GM15510 (cell line): Measurements from ENCODE around the gene MORN3.

ENCODE experiments used
- POLR2A ChIP-seq: IDR thresholded peaks from 3 replicates; pipeline ENCODE4 v1.6.1; 2011; ENCODE audit warnings: borderline replicate concordance; ENCODE audit not compliant: insufficient read length; ENCODE audit errors: extremely low read depth

MORN3 gene

DNA sequence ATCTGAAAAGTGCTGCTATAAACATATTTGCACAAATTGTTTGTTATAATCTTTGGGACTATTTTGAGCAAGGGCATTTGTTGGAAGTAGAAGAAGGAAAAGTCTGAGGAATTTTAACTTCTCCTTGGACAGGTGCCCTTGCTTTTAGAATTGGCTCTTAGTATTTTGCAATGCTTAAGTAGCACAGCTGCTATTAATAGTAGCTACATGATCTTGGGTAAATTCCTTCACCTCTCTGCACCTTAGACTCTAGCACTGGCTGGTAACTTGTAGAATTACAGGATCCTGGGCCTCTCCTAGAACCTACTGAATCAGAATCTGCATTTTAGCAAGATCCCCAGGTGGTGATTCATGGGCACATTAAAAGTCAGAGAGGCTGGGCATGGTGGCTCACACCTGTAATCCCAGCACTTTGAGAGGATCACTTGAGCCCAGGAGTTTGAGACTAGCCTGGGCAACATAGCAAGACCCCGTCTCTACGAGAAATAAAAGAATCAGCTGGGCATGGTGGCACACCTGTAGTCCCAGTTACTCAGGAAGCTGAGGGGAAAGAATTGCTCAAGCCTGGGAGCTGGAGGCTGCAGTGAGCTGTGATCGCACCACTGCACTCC lies 32.3 kb upstream of the MORN3 start:
- no peak for TF ChIP-seq POLR2A

DNA sequence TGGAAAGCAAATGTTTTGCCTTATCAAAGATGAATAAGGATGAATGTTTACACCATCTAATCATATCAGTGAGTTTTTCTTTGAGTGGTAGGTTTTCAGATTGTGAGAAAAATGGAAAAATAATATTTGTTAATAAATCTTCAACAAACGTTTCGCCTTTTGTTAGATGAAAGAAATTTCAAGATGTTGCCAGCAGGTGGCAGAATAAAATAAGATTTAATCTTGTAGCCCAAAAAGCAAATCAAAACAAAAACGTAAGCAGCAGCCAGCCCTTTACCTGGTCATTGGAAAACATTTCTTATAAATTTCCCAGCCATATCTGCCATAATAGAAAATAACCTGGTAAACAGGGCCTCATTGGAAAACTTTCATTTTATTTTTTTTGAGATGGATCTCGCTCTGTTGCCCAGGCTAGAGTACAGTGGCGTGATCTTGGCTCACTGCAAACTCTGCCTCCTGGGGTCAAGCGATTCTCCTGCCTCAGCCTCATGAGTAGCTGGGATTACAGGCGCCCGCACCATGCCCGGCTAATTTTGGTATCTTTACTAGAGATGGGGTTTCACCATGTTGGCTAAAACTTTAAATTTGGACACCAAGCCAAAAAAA lies 27.7 kb upstream of the MORN3 start:
- no peak for TF ChIP-seq POLR2A

DNA sequence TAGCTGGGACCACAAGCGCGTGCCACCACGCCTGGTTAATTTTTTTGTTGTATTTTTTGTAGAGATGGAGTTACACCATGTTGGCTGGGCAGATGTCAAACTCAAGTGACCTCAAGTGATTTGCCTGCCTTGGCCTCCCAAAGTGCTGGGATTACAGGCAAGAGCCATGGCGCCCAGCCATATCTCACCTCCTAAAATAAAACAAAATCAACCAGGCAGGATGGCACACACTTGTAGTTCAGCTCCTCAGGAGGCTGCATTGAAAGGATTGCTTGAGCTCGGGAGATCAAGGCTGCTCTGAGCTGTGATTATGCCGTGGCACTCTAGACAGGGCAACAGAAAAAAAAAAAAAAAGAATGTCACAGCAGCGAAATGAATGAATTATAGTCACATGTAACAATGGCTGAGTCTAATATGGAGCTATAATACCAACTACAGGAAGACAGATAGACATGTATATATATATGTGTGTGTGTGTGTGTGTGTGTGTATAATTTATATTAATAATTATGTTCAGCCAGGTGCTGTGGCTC lies 23.8 kb upstream of the MORN3 start:
- no peak for TF ChIP-seq POLR2A

DNA sequence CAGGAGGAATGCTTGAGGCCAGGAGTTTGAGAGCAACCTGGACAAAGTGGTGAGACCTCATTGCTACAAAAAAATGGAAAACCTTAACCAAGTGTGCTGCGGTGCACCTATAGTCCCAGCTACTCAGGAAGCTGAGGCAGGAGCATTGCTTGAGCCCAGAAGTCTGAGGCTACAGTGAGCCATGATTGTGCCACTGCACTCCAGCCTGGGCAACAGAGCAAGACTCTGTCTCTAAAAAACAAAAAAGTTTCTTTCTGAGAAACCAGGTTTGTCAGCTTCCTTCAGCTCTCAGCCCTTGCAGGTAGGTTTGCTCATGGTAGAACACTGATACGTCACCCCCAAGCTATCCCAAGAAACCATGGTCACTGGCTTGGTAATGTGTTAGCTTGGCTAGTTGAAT lies 20.0 kb upstream of the MORN3 start:
- TF ChIP-seq POLR2A, result no peak

DNA sequence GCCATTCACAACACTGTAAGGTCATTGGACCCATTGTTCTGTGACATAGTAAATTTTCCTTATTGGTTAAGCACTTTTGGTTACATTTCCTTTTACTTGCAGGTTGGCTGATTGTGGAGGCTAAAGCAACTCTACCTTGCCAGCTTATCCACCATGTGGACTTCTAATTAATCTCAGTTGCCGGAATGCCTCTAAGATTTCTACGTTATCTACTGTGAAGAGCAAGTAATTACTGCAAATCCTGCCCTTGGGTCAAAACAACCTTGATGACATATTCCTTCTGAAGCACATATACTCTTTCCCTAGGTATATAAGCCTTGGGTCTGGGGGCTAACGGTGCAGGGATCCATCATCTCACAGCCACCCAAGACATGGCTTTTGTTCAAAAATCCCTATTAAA lies 19.5 kb upstream of the MORN3 start:
- TF ChIP-seq POLR2A, result no peak

DNA sequence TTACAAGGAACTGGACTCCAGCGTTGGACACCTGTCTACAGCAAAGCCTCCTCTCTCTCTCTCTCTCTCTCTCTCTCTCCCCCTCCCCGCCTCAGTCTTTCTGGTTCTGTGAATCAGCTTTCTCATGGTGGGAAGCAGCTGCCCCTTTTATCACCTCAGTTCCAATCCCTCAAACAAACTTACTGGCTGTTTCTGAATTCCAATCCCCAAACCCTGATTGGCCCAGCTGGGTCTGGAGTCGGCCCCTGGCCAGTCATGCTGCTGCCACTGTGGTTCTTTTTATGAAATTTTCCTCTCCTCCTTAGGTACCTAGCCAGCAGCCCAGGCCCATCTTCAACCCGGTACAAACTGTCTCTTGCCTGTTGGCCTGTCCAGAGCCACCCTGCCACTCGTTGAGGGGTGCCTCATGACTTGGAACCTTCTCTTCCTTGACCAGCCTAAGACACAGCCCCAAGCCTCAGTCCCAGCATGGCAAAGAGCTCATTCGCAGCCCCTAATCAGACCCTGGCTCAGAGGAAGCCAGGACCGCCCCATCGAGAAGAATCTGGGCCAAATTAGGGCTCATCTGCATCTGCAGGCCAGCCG lies 9.4 kb upstream of the MORN3 start:
- no peak for TF ChIP-seq POLR2A

DNA sequence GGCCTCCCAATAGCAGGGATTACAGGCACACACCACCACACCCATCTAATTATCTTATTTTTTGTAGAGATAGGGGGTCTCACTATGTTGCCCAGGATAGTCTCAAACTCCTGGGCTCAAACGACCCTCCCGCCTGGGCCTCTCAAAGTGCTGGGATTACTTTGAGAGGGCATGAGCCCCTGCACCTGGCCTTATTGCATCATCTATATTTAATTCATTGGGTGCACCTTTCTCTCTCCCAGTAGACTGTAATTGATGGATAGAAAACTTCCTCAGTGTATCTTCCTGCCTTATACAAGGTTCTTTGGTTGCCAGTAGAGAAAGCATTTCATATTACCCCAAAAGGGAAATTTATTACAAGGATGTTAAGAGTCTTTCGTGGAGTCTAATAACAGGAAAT lies 8.9 kb upstream of the MORN3 start:
- TF ChIP-seq POLR2A, result no peak

DNA sequence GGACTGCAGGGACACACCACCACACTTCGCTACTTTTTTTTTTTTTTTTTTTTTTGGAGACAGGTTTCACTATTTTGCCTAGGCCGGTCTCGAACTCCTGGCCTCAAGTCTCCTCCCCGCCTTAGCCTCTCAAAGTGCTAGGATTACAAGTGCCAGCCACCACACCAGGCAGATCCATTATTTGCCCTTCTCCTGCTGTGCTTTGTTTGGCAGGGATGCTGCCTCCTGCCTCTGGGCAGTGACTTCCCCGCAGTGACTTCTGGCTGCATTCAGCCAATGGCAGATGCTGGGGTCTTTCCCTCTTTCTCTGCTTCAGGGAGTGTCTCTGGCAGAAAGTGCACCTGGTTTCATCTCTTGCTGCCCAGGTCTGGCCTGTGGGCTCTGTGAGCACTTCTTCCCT lies 6.7 kb upstream of the MORN3 start:
- no peak for TF ChIP-seq POLR2A

DNA sequence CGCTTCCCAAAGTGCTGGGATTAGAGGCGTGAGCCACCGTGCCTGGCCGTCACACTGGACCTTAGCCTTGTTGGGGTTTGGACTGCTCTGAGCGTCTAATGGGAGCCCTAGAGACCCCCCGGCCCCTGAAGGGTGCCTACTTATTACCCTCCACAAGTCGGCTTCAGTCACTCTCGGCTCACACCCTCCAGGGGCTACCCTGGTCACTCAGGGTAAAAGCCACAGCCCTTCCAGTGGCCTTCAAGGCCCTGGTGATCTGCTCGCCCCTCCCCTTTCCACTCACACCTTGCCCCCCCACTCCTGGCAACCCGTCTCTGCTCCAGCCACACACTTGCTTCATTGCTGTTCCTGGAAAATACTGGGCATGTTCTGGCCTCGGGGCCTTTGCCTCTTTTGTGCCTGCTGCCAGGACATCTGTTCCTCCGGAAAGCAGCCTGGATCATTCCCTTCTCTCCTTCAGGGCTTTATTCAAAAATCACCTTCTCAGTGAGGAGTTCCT lies 3.6 kb upstream of the MORN3 start:
- TF ChIP-seq POLR2A, result no peak

DNA sequence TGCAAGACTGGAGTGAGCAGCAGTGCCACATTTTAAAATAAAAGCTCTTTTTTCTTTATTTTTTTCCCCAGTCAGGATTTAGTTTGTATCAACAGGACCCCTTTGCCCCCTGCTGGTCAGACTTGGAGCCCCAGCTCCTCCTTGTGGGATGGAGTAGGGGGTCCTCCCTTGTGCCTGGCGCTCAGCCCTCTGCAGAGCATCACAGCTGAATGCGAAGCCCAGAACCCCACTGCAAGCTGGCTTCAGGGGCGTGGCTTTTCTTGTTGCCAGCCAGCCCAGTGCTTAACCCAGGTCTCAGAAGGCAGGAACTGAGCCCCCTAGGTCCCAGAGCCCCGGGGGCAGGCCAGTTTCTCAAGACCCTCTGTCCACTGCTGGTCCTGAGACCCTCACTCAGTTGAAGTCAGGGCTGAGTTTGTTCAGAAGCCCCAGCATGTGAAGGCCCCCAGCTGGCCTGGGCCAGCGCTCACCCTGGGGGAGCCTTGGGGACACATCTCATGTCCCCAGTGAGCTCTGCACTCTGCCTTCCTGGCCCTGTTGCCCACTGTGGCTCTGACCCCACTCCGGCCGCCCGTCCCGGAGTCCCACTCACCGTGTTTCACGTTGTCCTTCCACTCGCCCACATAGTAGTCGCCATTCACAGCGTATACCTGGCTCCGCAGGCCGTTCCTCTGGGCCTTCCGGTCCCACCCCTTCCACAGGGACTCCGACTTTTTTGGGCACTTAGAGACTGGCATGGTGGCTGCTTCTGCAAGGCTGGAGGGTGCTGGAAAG lies 519 bp downstream of the MORN3 start:
- TF ChIP-seq POLR2A, result no peak

DNA sequence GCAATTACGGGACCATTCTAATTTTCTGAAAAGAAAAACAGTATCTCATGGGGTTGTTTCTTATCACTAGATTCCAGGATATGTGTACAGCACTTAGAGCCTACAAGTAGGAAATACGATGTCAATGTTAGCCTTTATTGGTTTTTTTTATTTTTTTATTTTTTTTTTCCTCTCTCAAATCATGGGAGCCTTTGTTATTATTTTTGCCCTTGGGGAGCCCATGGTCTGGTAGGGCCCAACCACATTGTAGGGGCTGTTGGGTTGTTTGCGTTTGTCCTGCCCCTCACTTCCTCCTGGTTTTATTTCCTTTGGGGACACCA lies 5.9 kb downstream of the MORN3 start:
- TF ChIP-seq POLR2A, result no peak

DNA sequence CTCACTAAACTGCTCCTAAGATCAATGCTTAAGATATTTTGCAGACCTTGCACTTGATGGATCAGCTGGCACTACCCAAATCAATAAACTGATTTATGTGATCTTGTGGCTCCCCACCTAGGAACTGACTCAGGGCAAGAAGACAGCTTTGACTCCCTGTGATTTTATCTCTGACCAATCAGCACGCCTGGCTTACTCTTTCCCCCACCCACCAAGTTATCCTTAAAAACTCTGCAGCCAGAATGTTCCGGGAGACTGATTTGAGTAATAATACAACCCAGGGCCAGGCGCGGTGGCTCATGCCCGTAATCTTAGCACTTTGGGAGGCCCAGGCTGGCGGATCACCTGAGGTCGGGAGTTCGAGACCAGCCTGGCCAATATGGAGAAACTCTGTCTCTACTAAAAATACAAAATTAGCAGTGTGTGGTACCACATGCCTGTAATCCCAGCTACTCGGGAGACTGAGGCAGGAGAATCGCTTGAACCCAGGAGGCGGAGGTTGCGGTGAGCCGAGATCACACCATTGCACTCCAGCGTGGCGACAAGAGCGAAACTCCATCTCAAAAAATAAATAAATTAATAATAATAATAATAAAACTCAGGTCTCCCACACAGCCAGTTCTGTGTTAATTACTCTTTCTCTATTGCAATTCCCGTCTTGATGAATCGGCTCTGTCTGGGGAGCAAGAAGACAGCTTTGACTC lies 12.0 kb downstream of the MORN3 start:
- no peak for TF ChIP-seq POLR2A

DNA sequence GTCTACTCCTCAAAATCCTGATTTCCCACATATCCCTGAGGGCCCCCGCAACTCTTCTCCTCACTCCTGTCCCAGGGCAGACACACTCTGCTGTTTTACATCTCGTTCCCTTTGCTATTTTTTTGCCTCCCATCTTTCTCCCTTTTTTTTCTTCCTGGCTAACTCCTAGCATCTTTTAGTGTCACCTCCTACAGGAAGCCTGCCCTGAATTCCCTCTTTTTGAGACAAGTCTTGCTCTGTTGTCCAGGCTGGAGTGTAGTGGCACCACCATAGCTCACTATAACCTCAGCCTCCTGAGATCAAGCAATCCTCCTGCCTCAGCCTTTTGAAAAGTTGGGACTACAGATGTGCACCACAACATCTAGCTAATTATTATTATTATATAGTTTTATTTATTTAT lies 13.3 kb downstream of the MORN3 start:
- no peak for TF ChIP-seq POLR2A

DNA sequence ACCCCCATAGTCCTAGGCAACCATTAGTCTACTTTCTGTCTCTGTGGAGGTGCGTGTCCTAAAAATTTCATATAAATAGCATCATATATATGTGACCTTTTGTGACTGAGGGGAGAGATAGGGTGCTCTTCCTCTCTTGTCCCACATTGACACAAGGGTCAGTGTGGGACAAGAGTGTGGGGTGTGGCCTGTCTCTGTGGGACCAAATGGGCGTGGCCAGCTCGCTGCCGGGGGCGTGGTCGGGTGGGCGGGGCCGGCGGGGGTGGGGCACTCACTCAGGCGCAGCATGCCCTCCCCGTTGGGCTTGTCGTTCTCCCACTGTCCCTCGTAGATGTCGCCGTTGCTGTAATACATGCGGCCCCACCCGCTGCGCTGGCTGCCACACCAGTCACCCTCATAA lies 15.5 kb downstream of the MORN3 start:
- TF ChIP-seq POLR2A, result no peak
